HS-27A (cell line): Measurements from ENCODE around the gene LRR1.
"Not testable (repeated sequence)": the region's sequence is repeated elsewhere in the genome, so short reads cannot be mapped to it uniquely, and the experiment has no call there.

Source experiments
- DNase-seq: peaks from one replicate; pipeline ENCODE4 v3.0.0-alpha.2; 2012; ENCODE audit warnings: low read depth, missing footprints

The LRR1 gene

DNA sequence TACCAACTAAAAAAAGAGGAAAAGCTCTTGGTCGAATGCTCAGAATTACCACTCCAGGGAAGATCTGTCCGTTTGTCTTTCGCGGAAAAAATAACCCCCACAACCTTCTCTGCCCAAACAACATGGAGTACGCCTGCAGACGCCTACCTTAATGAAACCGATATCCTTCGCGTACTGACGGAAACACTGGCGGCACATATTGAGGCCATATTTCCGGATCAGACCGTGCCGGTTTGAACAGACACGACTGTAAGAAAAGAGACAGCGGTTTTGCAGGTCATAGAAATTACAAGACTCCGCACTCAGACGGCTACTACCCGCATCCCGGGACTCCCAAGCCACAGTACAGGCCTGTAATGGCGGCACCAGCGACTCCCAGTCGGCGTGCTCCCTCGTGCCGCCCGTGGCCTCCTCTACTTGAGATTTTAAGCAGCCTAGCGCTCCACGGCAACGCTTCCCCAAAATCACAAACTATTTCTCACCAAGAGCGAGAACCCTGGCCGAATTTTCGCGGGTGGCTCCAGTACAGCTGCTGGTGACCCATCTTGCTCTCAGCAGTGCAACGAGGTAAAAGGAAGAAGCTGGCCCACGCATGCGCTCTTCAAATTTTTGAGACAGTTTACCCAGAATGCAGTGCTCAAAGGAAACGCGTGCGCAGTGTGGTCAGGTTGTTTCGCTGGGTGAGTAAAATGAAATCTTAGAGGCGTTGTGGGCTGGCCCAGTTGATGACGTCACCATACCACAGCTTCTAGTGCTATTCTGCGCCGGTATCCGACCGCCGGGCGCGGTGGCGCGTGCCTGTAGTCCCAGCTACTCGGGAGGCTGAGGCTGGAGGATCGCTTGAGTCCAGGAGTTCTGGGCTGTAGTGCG is 12.7 kb upstream of the LRR1 start, which contains the start of gene RPS29:
TSS of gene RPS29 (minus strand) at position 578 of the 870 bp plus-strand sequence. CDS start at position 544, 34 bp downstream.
- peak; percentile 99 for DNase-seq

DNA sequence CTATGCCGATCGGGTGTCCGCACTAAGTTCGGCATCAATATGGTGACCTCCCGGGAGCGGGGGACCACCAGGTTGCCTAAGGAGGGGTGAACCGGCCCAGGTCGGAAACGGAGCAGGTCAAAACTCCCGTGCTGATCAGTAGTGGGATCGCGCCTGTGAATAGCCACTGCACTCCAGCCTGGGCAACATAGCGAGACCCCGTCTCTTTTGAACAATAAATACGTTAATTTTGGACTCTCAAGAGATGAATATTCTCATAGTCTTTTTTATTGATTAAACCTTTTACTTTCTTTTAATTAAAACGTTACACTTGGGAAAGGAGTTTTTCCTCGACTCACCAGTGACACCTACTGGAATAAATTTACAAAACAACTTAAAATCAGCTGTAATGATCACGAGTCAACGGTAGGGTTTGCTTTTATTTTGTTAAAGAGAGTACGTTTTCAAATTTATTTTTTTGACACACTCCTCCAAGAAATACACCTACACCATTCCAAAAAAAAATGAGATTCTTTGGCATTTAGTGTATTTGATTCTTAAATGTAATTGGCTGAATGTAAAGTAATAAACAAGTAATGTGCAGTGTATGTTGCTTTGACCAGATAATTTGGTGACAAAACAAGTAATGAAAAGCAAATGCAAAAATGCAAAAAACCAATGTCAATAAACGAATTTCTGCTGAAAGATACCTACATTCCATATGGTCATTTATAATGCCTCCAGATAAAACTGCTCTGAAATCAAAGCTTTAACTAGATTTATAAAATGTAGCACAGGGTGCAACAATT is 11.9 kb upstream of the LRR1 start:
- DNase-seq, result peak; percentile 67

DNA sequence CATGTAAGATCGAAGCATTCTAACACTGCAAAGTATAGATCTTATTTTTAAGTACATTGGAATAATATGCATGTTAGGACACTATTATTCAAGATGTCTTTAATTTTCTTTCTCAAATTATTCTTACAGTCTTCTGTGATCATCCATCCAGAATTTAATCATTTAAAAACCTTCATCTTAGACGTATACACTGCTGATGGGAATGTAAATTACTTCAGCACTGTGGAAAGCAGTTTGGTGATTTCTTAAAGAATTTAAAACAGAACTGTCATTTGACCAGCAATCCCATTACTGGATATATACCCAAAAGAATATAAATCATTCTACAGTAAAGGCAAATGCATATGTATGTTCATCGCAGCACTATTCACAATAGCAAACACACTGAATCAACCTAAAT is 9.4 kb upstream of the LRR1 start:
- DNase-seq, result no peak

GRCh38 chr14:49593016-49593415 is 5.7 kb upstream of the LRR1 start:
- no peak for DNase-seq

GRCh38 chr14:49594347-49595091 is 4.2 kb upstream of the LRR1 start:
- DNase-seq, result no peak

GRCh38 chr14:49598189-49598484 is 603 bp upstream of the LRR1 start:
- no peak for DNase-seq

DNA sequence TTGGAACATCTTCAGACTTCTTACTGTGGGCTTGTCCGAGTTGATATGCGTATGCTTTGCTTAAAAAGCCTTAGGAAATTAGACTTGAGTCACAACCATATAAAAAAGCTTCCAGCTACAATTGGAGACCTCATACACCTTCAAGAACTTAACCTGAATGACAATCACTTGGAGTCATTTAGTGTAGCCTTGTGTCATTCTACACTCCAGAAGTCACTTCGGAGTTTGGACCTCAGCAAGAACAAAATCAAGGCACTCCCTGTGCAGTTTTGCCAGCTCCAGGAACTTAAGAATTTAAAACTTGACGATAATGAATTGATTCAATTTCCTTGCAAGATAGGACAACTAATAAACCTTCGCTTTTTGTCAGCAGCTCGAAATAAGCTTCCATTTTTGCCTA is 8.8 kb downstream of the LRR1 start:
- DNase-seq, result no peak

DNA sequence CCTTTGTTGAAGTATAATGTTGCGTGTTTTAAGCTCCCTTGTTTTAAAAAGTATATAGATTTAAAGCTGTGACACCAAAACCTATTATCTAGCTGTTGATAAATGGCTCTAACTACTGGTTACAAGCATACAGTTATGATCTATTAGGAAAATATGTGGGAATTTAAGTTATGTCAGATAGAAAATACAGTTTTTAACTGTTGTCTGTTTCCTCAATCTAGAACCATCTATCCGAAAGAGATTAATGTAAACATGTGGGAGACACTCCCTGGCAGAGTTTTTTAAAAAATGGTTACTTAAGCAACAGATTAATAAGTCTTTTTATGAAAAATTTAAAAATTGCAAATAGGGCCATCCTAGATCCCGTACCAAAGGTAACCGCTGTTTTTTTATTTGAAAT is 13.5 kb downstream of the LRR1 start:
- DNase-seq, result no peak

- no peak for DNase-seq
These were observed 13.9 kb downstream of the LRR1 start for GRCh38 chr14:49612671-49613070.

GRCh38 chr14:49614196-49614595 is 15.5 kb downstream of the LRR1 start:
- DNase-seq, result no peak

DNA sequence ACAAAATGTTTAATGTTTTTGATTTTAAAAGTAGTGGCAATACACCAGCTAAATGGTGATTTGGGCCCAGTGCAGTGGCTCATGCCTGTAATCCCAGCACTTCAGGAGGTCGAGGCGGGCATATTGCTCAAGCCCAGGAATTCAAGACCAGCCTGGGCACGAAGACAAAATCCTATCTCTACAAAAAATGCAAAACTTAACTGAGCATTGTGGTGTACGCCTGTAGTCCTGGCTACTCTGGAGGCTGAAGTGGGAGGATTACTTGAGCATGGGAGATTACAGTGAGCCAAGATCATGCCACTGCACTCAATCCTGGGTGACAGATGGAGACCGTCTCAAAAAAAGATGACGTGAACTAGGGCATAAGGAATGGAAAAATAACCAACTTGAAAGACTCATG is 17.0 kb downstream of the LRR1 start:
- DNase-seq, result no peak

- DNase-seq, result no peak
These were observed 19.2 kb downstream of the LRR1 start for GRCh38 chr14:49617852-49618519.

DNA sequence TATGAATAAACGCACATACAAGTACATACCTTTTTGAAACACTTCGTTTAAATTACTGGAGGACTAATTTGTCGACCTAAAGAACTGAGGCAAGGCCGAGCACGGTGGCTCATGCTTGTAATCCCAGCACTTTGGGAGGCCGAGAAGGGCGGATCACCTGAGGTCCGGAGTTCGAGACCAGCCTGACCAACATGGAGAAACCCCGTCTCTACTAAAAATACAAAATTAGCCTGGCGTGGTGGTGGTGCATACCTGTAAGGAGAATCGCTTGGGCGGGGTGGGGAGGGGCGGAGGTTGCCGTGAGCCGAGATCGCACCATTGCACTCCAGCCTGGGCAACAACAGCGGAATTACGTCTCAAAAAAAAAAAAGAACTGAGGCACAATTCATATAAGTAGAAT is 20.5 kb downstream of the LRR1 start:
- not testable (repeated sequence) for DNase-seq

- no peak for DNase-seq
These were observed 21.0 kb downstream of the LRR1 start for GRCh38 chr14:49619730-49620129.

- peak; percentile 96 for DNase-seq
These were observed 21.7 kb downstream of the LRR1 start, which contains the start of the genes MGAT2 and RPL36AL for GRCh38 chr14:49620182-49621113. Gene MGAT2, plus strand, starts transcription at chr14:49620799. Its CDS starts 470 bp downstream, at chr14:49621269. Gene RPL36AL, minus strand, starts transcription at chr14:49620626. Its CDS starts 1,522 bp downstream, at chr14:49619104.

GRCh38 chr14:49621114-49621881 is 22.6 kb downstream of the LRR1 start:
- no peak for DNase-seq

DNA sequence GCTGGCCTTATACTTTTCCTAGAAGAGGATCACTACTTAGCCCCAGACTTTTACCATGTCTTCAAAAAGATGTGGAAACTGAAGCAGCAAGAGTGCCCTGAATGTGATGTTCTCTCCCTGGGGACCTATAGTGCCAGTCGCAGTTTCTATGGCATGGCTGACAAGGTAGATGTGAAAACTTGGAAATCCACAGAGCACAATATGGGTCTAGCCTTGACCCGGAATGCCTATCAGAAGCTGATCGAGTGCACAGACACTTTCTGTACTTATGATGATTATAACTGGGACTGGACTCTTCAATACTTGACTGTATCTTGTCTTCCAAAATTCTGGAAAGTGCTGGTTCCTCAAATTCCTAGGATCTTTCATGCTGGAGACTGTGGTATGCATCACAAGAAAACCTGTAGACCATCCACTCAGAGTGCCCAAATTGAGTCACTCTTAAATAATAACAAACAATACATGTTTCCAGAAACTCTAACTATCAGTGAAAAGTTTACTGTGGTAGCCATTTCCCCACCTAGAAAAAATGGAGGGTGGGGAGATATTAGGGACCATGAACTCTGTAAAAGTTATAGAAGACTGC is 23.4 kb downstream of the LRR1 start:
- DNase-seq, result no peak

- no peak for DNase-seq
These were observed 24.6 kb downstream of the LRR1 start for GRCh38 chr14:49623387-49623786.
